CD8-positive, alpha-beta memory T cell (primary cell): ENCODE results near the gene FETUB. TPM values are rescaled to one million over a fixed set of nuclear protein-coding genes. Genes with fewer than 3 reads are reported as not detected.

Experiments used
- CTCF ChIA-PET: fragments of 350-600 bp; sonication (Branson Sonifier 250); formaldehyde crosslinking; loops from one replicate; lab custom pipeline; 2021; ENCODE audit warnings: antibody characterized with exemption; lab: Charles Lee
- POLR2A ChIA-PET: fragments of 350-600 bp; sonication (Branson Sonifier 250); formaldehyde crosslinking; loops from one replicate; lab custom pipeline; 2021; ENCODE audit warnings: antibody characterized with exemption; lab: Charles Lee
- DNase-seq, 5 donors: peaks; one replicate each; pipeline versions ENCODE4 v3.0.0 to v3.0.0-alpha.2; 2020 to 2022; ENCODE audit warnings: mixed read lengths in 1 of 5
- H3K27ac ChIP-seq: one replicate; pipeline ENCODE4 v1.7.0; 2013; ENCODE audit warnings: low read depth, mild to moderate bottlenecking, low read length, moderate library complexity
- H3K27me3 ChIP-seq: 2 replicates; pipeline ENCODE4 v1.7.0; 2013; ENCODE audit warnings: low read length, mild to moderate bottlenecking; ENCODE audit not compliant: insufficient read depth, poor library complexity, severe bottlenecking
- H3K36me3 ChIP-seq: 2 replicates; pipeline ENCODE4 v1.7.0; 2013; ENCODE audit warnings: mild to moderate bottlenecking, low read length, moderate library complexity; ENCODE audit not compliant: insufficient read depth
- H3K4me1 ChIP-seq: 2 replicates; pipeline ENCODE4 v1.7.0; 2013; ENCODE audit warnings: mild to moderate bottlenecking, low read length, moderate library complexity; ENCODE audit not compliant: insufficient read depth
- H3K4me3 ChIP-seq: 2 replicates; pipeline ENCODE4 v1.7.0; 2013; ENCODE audit warnings: mild to moderate bottlenecking, low read length
- H3K9me3 ChIP-seq: 2 replicates; pipeline ENCODE4 v1.7.0; 2013; ENCODE audit warnings: mild to moderate bottlenecking, low read length
- H3K27ac Mint-ChIP-seq, 8 donors: one replicate each; pipeline ENCODE4 v1.8.0; 2020 to 2021; ENCODE audit warnings: mixed read lengths in 8 of 8, mild to moderate bottlenecking in 6 of 8, inconsistent platforms in 3 of 8, moderate library complexity in 3 of 8
- H3K27me3 Mint-ChIP-seq, 2 donors: one replicate each; pipeline ENCODE4 v1.8.0; 2020 to 2021; ENCODE audit warnings: mixed read lengths in 2 of 2, mild to moderate bottlenecking in 1 of 2, moderate library complexity in 1 of 2
- H3K36me3 Mint-ChIP-seq, 3 donors: one replicate each; pipeline ENCODE4 v1.8.0; 2020 to 2021; ENCODE audit warnings: mixed read lengths in 3 of 3, inconsistent platforms in 1 of 3, mild to moderate bottlenecking in 1 of 3
- H3K4me1 Mint-ChIP-seq, 3 donors: one replicate each; pipeline ENCODE4 v1.8.0; 2020 to 2021; ENCODE audit warnings: mixed read lengths in 3 of 3, inconsistent platforms in 1 of 3, mild to moderate bottlenecking in 1 of 3
- H3K4me3 Mint-ChIP-seq, 7 donors: one replicate each; pipeline ENCODE4 v1.8.0; 2020 to 2021; ENCODE audit warnings: mixed read lengths in 7 of 7, mild to moderate bottlenecking in 6 of 7, moderate library complexity in 4 of 7, inconsistent platforms in 2 of 7
- H3K9me3 Mint-ChIP-seq, 5 donors: one replicate each; pipeline ENCODE4 v1.8.0; 2020 to 2022; ENCODE audit warnings: mixed read lengths in 5 of 5, mild to moderate bottlenecking in 3 of 5, moderate library complexity in 2 of 5, inconsistent platforms in 1 of 5
- polyA plus RNA-seq: library from polyadenylated mRNA; unstranded; fragments of 300-500 nt; fragmentation: Illumina TruSeq; gene quantifications from one replicate; pipeline ENCODE4 v1.2.3, GENCODE V29; 2021
- total RNA-seq, 2 experiments: library from RNA; stranded (reverse); gene quantifications; one replicate each; pipeline ENCODE4 v1.2.3, GENCODE V29; 2021

FETUB gene, protein sequence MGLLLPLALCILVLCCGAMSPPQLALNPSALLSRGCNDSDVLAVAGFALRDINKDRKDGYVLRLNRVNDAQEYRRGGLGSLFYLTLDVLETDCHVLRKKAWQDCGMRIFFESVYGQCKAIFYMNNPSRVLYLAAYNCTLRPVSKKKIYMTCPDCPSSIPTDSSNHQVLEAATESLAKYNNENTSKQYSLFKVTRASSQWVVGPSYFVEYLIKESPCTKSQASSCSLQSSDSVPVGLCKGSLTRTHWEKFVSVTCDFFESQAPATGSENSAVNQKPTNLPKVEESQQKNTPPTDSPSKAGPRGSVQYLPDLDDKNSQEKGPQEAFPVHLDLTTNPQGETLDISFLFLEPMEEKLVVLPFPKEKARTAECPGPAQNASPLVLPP
- total RNA-seq (not detected), polyA plus RNA-seq (not detected)

GRCh38 chr3:186639778-186640472 is at the start of gene FETUB:
TSS of gene FETUB (plus strand) at chr3:186640399. CDS start at chr3:186640461, 62 bp downstream.
- H3K36me3 ChIP-seq = no peaks in the 10 kb centered on the region
- H3K9me3 ChIP-seq = no peaks in the 10 kb centered on the region
- no peaks in the 10 kb centered on the region for H3K4me1 ChIP-seq
- Mint-ChIP-seq H3K27me3 (peaks cover 3 to 54% of the 10 kb centered on the region in 2 donors), H3K27ac (peak within 1 kb of the TSS in 1 of 8 donors; percentile 22), H3K36me3 (no peaks in the 10 kb centered on the region), H3K4me3 (no peak within 1 kb of the TSS), H3K9me3 (no peaks in the 10 kb centered on the region), H3K4me1 (no peaks in the 10 kb centered on the region)
- no peak within 1 kb of the TSS for H3K4me3 ChIP-seq
- no peak for DNase-seq
- no peak within 1 kb of the TSS for H3K27ac ChIP-seq
- ChIA-PET CTCF (no interaction called here), POLR2A (no interaction called here)
- no peaks in the 10 kb centered on the region for H3K27me3 ChIP-seq

DNA sequence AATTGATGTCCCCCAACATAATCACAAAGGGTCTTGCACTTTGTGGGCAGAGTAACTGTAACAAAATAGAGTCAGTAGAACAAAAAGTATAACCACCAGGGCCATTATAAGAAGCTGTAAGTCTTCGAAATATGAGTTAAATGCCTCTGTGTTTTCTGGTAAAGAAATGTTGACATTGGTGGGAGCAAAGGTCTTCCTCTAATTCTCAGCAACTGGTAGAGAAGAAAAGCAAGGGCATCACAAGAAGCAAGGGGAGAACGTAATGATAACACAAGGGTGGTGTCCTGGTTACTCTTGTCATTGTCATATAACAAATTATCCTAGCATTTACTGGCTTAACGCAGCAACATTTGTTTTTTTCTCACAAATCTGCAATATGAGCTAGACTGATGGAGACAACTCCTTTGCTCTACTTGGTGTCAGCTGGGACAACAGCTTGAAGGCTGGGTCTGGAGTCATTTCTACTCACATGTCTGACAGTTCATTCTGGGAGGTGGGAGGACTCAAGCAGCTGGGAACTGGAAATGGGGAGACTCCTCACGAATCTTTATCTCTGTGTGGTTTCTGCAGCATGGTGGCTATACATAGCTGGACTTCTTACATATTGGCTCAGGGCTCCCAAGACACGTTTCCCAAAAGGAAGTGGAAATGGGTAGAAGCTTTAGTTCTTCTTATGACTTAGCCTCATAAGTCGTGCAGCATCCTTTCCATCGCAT is 49.5 kb upstream of the FETUB start:
- H3K9me3 Mint-ChIP-seq = no peaks in the 10 kb centered on the region
- DNase-seq = no peak
- H3K4me1 Mint-ChIP-seq = peaks cover 7 to 18% (median 9%) of the 10 kb centered on the region in 3 donors
- H3K27me3 ChIP-seq = no peaks in the 10 kb centered on the region
- POLR2A ChIA-PET = interaction anchor here (0.6 to 0.7 kb wide), 2 partner anchors 166 to 216 kb away, joined by 3 to 6 read pairs; no protein-coding TSS in a partner anchor
- H3K9me3 ChIP-seq = no peaks in the 10 kb centered on the region
- H3K27me3 Mint-ChIP-seq = no peaks in the 10 kb centered on the region
- no peak overlapping the region for H3K27ac ChIP-seq
- H3K36me3 ChIP-seq = no peaks in the 10 kb centered on the region
- peak overlapping the region in 2 of 8 donors; percentile 4 to 73 for H3K27ac Mint-ChIP-seq
- no peak overlapping the region for H3K4me3 Mint-ChIP-seq
- H3K36me3 Mint-ChIP-seq = peaks cover 0 to 5% (median under 1%) of the 10 kb centered on the region in 3 donors
- no peak overlapping the region for H3K4me3 ChIP-seq
- no peaks in the 10 kb centered on the region for H3K4me1 ChIP-seq
- CTCF ChIA-PET = interaction anchor here (1.2 to 4.1 kb wide), 3 partner anchors 20 to 26 kb away, joined by 3 to 15 read pairs (median 10); partner anchors contain the start of gene DNAJB11

GRCh38 chr3:186592682-186593081 is 47.5 kb upstream of the FETUB start:
- H3K4me3 Mint-ChIP-seq = no peak overlapping the region
- peaks cover 7 to 18% (median 9%) of the 10 kb centered on the region in 3 donors for H3K4me1 Mint-ChIP-seq
- ChIA-PET CTCF (interaction anchor here (4.1 kb wide), 1 partner anchor 24 kb away, joined by 15 read pairs; no protein-coding TSS in a partner anchor), POLR2A (no interaction called here)
- H3K36me3 Mint-ChIP-seq = no peaks in the 10 kb centered on the region
- H3K4me1 ChIP-seq = no peaks in the 10 kb centered on the region
- H3K27ac ChIP-seq = no peak overlapping the region
- H3K27ac Mint-ChIP-seq = no peak overlapping the region
- H3K27me3 ChIP-seq = no peaks in the 10 kb centered on the region
- no peak for DNase-seq
- no peaks in the 10 kb centered on the region for H3K36me3 ChIP-seq
- H3K9me3 ChIP-seq = no peaks in the 10 kb centered on the region
- no peak overlapping the region for H3K4me3 ChIP-seq
- H3K27me3 Mint-ChIP-seq = no peaks in the 10 kb centered on the region
- no peaks in the 10 kb centered on the region for H3K9me3 Mint-ChIP-seq

GRCh38 chr3:186593862-186594261 is 46.3 kb upstream of the FETUB start:
- Mint-ChIP-seq H3K27me3 (peaks cover 1 to 4% of the 10 kb centered on the region in 2 donors), H3K4me1 (peaks cover 7 to 16% (median 7%) of the 10 kb centered on the region in 3 donors), H3K9me3 (no peaks in the 10 kb centered on the region), H3K4me3 (no peak overlapping the region), H3K27ac (no peak overlapping the region), H3K36me3 (no peaks in the 10 kb centered on the region)
- H3K4me3 ChIP-seq = no peak overlapping the region
- DNase-seq = no peak
- no peaks in the 10 kb centered on the region for H3K27me3 ChIP-seq
- no peaks in the 10 kb centered on the region for H3K9me3 ChIP-seq
- POLR2A ChIA-PET = no interaction called here
- H3K27ac ChIP-seq = no peak overlapping the region
- CTCF ChIA-PET = interaction anchor here (3.1 to 4.1 kb wide), 2 partner anchors 21 to 23 kb away, joined by 13 to 15 read pairs; no protein-coding TSS in a partner anchor
- H3K36me3 ChIP-seq = no peaks in the 10 kb centered on the region
- H3K4me1 ChIP-seq = no peaks in the 10 kb centered on the region

DNA sequence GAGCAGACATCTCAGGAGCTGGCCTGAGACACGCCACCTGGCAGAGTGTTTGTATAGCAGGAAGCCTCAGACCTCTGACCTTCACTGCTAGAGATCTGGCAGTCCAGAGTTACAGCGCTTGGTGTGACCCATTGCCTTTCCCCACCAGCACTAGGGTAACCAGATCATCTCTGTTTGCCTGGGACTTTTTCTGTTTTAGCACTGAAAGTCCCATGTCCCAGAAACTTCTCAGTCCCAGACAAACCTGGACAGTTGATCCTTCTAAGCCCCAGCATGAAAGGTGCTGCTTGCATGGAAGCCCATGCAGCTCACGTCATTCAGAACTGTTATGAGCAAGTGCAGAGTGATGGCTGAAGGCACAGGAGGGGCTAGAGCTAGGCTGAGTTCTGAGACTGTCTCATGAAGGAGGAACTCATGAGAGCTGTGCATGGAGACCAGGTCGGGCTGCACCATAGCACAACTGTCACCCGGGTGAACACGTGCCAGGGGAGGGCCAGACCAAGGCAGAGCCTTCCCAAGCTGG is 45.5 kb upstream of the FETUB start:
- H3K9me3 ChIP-seq = no peaks in the 10 kb centered on the region
- Mint-ChIP-seq H3K27me3 (peaks cover 4% of the 10 kb centered on the region in 2 donors), H3K4me1 (peaks cover 7 to 12% (median 7%) of the 10 kb centered on the region in 3 donors), H3K36me3 (no peaks in the 10 kb centered on the region), H3K9me3 (no peaks in the 10 kb centered on the region), H3K27ac (no peak overlapping the region), H3K4me3 (no peak overlapping the region)
- ChIA-PET CTCF (interaction anchor here (3.1 kb wide), 1 partner anchor 21 kb away, joined by 13 read pairs; no protein-coding TSS in a partner anchor), POLR2A (no interaction called here)
- H3K27ac ChIP-seq = no peak overlapping the region
- H3K4me1 ChIP-seq = no peaks in the 10 kb centered on the region
- H3K27me3 ChIP-seq = no peaks in the 10 kb centered on the region
- no peak for DNase-seq
- H3K36me3 ChIP-seq = no peaks in the 10 kb centered on the region
- no peak overlapping the region for H3K4me3 ChIP-seq

GRCh38 chr3:186596568-186597287 is 43.5 kb upstream of the FETUB start:
- ChIA-PET CTCF (interaction anchor here (0.7 to 2.9 kb wide), 3 partner anchors 18 to 552 kb away, joined by 3 to 11 read pairs (median 8); no protein-coding TSS in a partner anchor), POLR2A (no interaction called here)
- H3K4me1 Mint-ChIP-seq = no peaks in the 10 kb centered on the region
- H3K4me3 ChIP-seq = no peak overlapping the region
- H3K27me3 ChIP-seq = no peaks in the 10 kb centered on the region
- H3K4me3 Mint-ChIP-seq = no peak overlapping the region
- no peak overlapping the region for H3K27ac Mint-ChIP-seq
- no peaks in the 10 kb centered on the region for H3K9me3 Mint-ChIP-seq
- DNase-seq = no peak
- H3K27me3 Mint-ChIP-seq = peaks cover 4% of the 10 kb centered on the region in 2 donors
- H3K9me3 ChIP-seq = no peaks in the 10 kb centered on the region
- H3K4me1 ChIP-seq = no peaks in the 10 kb centered on the region
- no peak overlapping the region for H3K27ac ChIP-seq
- no peaks in the 10 kb centered on the region for H3K36me3 ChIP-seq
- H3K36me3 Mint-ChIP-seq = no peaks in the 10 kb centered on the region

- Histone ChIP-seq H3K27me3 (no peaks in the 10 kb centered on the region), H3K9me3 (no peaks in the 10 kb centered on the region), H3K4me3 (no peak overlapping the region), H3K4me1 (no peaks in the 10 kb centered on the region), H3K36me3 (no peaks in the 10 kb centered on the region), H3K27ac (no peak overlapping the region)
- CTCF ChIA-PET = interaction anchor here (2.5 to 2.9 kb wide), 2 partner anchors 17 to 19 kb away, joined by 8 to 11 read pairs; no protein-coding TSS in a partner anchor
- no peaks in the 10 kb centered on the region for H3K36me3 Mint-ChIP-seq
- peaks cover 4% of the 10 kb centered on the region in 2 donors for H3K27me3 Mint-ChIP-seq
- POLR2A ChIA-PET = no interaction called here
- H3K9me3 Mint-ChIP-seq = no peaks in the 10 kb centered on the region
- DNase-seq = no peak
- no peaks in the 10 kb centered on the region for H3K4me1 Mint-ChIP-seq
- peak overlapping the region in 1 of 7 donors; percentile 57 for H3K4me3 Mint-ChIP-seq
- H3K27ac Mint-ChIP-seq = no peak overlapping the region
These were observed 42.0 kb upstream of the FETUB start for GRCh38 chr3:186598108-186598784.
